Measurements from ENCODE around the gene PCDHGC5.

PCDHGC5 gene

GRCh38 chr5:141534492-141535213 lies 45.8 kb downstream of the PCDHGC5 start:
- no peak for DNase-seq
